GM19324 (cell line): ENCODE measurements around the gene WNK2.

Source experiments
- ATAC-seq: cut with Tn5 transposase; IDR thresholded peaks from one replicate; pipeline ENCODE4 v1.9.1; 2021; ENCODE audit warnings: mild to moderate bottlenecking, moderate library complexity; ENCODE audit not compliant: unreplicated experiment, low FRiP score

WNK2 gene

GRCh38 chr9:93262537-93263310, 78.8 kb downstream of the WNK2 start:
- ATAC-seq: no peak

GRCh38 chr9:93263334-93264229, 79.6 kb downstream of the WNK2 start:
- no peak for ATAC-seq

GRCh38 chr9:93264338-93265125, 80.6 kb downstream of the WNK2 start:
- ATAC-seq: no peak

GRCh38 chr9:93265301-93265971, 81.5 kb downstream of the WNK2 start:
- no peak for ATAC-seq

- ATAC-seq: no peak
Measured at GRCh38 chr9:93265972-93266371, 82.0 kb downstream of the WNK2 start.

GRCh38 chr9:93266521-93267001, 82.6 kb downstream of the WNK2 start:
- ATAC-seq: no peak

- ATAC-seq: no peak
Measured at GRCh38 chr9:93267091-93267541, 83.2 kb downstream of the WNK2 start.

GRCh38 chr9:93267681-93268505, 84.0 kb downstream of the WNK2 start:
- ATAC-seq: no peak

- ATAC-seq: no peak
Measured at GRCh38 chr9:93268551-93269314, 84.8 kb downstream of the WNK2 start.

- no peak for ATAC-seq
Measured at GRCh38 chr9:93270976-93271375, 87.0 kb downstream of the WNK2 start.

- ATAC-seq: no peak
Measured at GRCh38 chr9:93276973-93277372, 93.0 kb downstream of the WNK2 start.

- ATAC-seq: no peak
Measured at GRCh38 chr9:93278144-93278543, 94.2 kb downstream of the WNK2 start.

GRCh38 chr9:93280661-93281259, 96.8 kb downstream of the WNK2 start:
- no peak for ATAC-seq

- no peak for ATAC-seq
Measured at GRCh38 chr9:93286252-93287188, 102.6 kb downstream of the WNK2 start.

- no peak for ATAC-seq
Measured at GRCh38 chr9:93287189-93287552, 103.2 kb downstream of the WNK2 start.

- ATAC-seq: no peak
Measured at GRCh38 chr9:93287593-93287992, 103.7 kb downstream of the WNK2 start.

GRCh38 chr9:93288341-93288740, 104.4 kb downstream of the WNK2 start:
- ATAC-seq: no peak
